ENCODE data around the gene HSPA12B.

The HSPA12B gene, protein sequence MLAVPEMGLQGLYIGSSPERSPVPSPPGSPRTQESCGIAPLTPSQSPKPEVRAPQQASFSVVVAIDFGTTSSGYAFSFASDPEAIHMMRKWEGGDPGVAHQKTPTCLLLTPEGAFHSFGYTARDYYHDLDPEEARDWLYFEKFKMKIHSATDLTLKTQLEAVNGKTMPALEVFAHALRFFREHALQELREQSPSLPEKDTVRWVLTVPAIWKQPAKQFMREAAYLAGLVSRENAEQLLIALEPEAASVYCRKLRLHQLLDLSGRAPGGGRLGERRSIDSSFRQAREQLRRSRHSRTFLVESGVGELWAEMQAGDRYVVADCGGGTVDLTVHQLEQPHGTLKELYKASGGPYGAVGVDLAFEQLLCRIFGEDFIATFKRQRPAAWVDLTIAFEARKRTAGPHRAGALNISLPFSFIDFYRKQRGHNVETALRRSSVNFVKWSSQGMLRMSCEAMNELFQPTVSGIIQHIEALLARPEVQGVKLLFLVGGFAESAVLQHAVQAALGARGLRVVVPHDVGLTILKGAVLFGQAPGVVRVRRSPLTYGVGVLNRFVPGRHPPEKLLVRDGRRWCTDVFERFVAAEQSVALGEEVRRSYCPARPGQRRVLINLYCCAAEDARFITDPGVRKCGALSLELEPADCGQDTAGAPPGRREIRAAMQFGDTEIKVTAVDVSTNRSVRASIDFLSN

DNA sequence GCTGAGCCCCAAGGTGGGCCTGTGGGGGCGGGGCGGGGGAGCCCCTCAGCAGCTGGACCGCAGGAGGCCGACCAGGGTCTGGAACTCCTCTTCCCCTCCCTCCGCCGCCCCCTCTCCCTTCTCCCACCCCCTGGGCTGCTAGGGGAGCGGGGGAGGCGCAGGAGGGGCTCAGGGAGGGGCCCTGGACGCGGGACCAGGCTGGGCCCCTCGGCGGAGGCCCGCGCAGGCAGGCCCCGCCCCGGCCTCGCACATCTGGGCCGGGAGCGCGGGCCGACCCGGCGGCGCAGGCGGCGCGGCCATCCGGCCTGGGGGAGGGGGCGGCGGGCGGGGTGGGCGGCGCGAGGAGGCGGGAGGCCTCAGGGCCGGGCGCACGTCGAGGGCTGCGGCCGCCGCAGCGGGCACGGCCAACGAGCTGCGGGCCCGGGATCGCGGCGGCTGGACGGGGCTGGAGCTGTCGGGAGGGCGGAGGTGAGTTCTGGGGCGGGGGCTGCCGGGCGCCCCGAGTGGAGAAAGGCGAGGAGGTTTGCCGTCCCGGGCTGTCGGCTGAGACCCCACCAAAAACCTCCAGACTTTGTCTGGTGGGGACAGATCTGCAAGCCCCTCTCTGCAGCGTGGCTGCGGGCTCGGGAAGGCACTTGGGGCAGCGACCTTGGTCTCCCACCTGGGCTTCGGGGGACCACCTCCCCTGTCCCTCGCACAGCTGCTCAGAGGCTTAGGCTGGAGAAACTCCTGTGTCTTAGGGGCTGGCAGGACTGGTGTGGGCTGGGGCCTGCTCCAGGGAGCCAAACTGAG lies at the start of gene HSPA12B:
TSS of gene HSPA12B (plus strand) at position 359 of the 792 bp plus-strand sequence. CDS start 5,990 bp downstream, outside the sequence.
- no peak for DNase-seq

DNA sequence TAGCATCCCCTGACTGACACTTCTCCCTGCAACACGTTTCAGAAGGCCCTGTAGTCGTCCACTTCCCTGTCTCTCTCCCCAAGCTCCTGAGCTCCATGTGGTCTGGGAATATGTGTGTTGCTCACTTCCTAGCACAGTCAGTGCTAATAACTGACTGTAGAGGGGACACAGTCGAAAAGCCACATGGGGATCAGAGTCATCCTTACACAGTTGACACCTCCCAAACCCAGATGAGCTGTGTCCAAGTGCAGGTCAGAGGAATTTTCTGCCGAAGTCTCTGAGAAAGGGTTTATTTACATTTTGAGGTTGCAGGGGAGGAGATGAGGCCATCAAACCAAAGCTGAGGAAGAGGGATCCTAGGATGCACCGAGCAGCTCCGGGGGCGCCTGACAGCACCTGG lies 47.1 kb upstream of the HSPA12B start:
- no peak for DNase-seq

DNA sequence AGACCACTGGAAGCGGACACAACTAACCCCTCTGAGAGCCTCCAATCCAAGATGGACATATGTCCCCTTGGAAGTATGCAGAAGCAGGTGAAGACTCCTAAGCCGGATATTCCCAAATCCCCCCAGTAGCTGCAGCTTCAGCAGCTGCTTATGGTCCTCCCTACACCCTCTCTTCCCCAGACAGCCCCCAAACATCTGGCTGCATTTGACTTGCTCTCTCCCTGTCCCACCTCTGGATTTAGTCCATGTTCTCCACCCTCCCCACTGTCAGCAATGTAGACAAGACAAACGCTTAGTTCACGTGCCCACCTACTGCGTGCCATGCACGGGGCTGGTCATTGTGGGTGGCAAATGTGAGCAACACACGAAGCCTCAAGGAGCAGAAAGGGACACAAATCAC lies 46.1 kb upstream of the HSPA12B start:
- no peak for DNase-seq

DNA sequence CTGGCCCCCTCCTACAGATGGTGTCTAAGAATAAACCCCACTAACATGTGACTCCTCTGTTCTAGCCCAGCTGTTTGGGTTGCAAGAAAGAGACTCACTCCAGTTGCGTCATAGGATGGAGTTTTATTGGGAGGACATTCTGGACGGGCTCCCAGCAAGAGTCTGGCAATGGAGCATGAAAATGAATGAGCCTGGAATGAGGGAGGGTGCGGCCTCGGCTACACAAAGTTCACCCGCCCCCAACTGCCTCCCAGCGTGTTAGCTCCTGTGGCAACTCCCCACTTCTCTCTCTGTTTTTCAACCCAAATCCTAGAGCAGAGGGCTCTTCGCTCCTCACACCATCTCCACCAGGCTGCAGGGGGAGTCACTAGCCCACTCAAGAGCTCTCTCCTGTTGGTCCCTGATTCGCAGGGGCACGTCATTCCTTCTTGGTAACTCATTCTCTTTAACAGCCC lies 45.6 kb upstream of the HSPA12B start:
- no peak for DNase-seq

DNA sequence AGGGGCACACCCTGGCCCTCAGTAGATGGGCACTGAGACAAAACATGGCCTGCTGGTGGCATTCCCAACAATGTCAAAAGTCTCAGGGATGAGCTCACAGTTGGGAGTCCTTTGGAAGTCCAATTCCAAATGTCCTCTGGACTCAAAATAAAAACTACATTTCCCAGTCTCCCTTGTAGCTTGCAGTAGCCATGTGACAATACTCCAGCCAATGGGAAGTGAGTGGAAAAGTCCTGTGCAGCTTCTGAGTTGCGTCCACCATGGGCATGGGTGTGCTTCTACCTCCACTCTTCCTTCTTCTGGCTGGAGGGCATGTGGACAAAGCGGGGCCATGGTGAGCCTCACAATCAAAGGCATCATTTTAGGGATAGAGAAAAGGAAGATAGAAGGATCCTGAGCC lies 44.8 kb upstream of the HSPA12B start:
- DNase-seq: no peak

DNA sequence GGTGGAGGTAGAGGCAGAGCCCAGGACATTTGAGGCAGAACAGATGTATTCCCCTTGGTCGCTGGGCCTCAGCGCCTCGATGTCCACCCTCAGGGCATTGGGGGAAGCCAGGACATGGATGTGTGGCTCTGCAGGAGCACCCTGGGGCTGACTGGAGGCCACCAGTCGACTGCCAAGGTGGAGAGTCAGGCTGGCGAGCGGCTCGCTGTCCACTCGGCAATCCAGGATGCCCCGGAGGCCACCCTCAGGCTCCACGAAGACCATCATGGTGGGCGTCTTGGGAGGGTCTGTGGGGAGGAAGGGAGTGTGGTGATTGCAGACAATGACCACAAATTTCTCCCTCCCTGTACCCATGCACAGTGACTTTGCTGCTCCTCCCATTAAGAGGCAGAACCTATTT lies 42.5 kb upstream of the HSPA12B start:
- no peak for DNase-seq

DNA sequence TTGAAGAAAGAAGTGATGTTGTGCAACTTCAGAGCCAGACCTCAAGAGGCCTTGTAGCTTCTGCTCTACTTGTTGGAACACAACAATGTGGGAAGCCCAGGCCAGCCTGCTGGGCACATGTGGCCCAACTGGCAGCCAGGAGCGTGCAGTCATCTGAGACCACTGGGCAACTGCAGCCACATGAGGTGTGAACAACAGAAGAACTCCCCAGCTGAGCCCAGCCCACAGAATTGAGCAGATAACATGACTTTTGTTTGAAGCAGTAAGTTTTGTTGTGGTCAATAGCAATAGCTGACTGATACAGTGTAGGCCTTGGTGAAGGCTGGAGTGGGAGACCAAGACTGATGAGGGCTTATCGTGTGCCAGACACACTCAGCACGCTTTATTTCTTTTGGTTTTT lies 42.1 kb upstream of the HSPA12B start:
- no peak for DNase-seq

DNA sequence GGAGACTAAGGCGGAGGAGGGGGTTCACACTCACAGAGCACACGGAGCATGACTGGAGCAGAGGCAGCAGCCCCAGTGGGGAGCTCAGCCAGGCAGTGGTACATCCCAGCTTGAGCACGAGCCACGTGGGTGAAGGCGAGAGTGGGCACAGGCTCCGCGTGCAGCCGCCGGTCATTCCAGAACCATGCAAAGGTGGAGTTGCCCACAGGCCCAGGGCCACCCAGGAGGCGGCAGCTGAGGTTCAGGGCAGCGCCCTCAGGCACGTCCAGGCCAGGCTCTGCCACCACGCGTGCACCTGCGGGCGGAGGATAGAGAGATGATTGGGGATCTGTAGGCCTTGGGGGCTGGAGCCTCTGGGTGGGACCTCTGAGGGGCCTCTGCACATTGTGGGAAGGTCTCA lies 41.2 kb upstream of the HSPA12B start:
- DNase-seq: no peak

DNA sequence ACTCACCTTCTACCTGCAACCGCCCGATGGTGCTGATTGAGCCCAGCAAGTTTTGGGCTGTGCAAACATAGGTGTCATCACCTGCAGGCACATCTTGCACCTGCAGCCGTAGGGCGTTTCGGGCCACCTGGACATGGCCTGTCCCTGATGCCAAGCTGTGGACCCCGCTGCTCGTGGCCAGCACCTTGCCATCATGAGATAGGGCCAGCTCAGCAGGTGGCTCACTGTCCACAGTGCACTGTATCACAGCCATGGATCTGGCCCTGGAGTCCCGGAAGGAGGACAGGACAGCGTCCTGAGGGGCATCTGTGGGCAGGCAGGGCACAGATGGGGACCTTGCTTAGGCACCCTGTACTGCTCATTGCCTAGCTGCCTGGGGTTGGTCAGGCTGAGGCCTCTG lies 40.6 kb upstream of the HSPA12B start:
- DNase-seq: no peak

DNA sequence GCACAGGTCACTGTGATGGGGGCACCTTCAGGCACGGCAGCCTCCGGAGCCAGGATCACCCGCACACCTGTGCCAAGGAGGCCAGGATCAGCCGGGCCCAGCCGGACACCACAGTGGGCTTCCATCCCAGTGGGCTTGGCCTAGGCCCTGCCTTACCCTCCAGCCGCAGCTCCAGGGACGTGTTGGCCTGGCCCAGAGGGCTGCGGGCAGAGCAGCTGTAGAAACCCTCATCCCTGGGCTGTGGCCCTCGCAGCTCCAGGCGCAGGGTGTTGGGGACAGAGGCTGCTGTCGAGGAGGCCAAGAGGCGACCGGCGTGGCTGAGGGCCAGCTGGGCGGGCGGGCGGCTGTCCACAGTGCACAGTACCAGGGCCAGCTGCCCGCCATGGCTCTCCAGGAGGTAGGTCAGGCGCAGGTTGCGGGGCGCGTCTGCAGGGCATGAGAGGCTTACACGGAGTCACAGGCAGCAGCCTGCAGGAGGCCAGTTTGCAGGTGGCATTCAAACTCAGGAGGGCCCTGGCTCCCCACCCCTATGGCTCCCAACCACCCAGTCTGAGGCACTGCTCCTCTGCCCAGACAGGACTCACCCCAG lies 39.7 kb upstream of the HSPA12B start:
- DNase-seq: no peak

DNA sequence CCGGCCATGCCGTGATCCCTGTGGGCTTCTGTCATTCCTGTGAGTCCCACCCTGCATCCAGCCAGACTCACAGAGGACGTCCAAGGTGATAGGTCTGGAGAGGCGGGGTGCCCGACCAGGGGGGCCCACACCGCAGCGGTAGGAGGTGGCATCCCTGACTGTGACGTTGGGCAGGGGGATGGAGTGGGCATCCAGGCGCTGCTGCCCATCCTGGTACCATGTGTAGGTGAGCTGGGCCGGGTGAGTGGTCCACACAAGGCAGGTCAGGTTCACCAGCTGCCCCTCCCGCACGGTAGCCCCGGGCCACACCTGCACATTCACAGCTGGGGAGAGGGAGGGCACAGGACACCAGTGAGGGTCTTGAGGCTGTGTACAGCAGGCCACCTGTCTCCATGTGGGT lies 39.1 kb upstream of the HSPA12B start:
- DNase-seq: no peak

DNA sequence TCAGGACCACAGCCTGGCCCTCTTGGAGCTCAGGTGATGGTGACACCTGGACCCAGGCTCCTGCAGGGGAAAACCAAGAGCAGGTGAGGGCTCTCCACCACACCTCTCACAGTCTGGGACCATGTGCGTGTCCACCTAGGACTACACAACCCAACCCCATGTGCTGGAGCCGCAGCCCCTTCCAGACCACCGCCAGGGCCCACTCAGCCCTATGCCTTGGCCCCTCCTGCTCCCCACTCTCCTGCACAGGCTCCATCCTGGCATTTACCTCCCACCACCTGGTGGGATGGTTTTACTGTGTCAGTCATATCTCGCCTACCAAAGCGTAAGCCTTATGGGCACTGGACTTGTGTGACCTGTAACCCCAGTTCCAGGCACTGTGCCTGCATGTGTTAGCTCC lies 37.6 kb upstream of the HSPA12B start:
- DNase-seq: no peak

DNA sequence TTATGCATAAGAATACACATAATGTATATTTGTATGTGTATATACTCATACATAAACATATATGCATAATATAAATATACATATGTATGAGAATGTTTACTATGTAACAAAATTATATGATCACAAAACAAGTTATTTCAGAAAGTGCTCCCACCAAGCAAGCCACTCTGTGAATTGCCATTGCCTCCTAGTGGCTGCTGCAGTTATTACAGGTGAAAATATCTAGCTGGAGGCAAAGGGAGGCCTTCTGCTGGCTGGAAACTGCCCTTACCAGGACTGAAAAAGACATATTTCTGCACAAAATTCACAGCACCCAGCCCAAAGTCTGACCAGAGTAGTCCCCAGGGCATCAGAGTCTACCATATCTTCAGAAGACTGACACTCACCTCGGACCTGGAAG lies 36.3 kb upstream of the HSPA12B start:
- no peak for DNase-seq

DNA sequence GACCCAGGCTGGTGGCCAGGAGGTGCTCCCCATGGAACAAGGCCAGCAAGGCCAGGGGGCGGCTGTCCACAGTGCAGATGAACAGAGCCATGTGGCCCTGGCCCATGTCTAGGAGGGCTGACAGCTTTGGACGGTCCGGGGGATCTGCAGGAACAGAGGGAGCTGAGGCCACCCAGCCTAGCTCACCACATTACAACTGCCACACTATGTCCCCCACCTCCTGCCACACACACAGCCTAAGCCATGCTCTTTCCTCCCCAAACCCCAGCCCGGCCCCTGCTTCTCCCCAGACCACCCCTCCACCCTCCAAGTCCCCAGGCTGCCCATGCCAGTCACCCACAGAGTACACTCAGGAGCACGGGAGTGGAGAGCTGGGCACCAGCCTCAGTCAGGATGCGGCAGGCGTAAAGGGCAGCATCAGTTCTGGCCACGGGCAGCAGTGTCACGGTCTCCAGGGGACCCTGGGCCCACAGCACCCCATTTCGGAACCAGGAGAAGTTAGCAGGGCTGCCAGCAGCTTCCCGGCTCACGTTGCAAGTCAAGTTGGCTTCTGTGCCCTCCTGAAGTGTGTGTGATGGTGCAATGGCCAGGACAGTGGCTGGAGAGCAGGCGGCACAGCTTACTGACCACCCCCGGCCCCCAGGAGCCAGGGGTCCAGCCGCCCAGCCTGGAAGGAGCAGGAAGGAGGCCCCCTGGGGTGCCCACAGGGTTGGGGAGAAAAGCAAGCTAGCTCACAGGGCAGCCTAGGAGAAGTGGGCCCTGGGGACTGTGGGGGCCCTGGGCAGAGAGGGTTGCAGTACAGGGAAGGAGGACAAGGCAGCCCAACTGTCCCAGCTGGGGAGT lies 35.5 kb upstream of the HSPA12B start:
- no peak for DNase-seq

DNA sequence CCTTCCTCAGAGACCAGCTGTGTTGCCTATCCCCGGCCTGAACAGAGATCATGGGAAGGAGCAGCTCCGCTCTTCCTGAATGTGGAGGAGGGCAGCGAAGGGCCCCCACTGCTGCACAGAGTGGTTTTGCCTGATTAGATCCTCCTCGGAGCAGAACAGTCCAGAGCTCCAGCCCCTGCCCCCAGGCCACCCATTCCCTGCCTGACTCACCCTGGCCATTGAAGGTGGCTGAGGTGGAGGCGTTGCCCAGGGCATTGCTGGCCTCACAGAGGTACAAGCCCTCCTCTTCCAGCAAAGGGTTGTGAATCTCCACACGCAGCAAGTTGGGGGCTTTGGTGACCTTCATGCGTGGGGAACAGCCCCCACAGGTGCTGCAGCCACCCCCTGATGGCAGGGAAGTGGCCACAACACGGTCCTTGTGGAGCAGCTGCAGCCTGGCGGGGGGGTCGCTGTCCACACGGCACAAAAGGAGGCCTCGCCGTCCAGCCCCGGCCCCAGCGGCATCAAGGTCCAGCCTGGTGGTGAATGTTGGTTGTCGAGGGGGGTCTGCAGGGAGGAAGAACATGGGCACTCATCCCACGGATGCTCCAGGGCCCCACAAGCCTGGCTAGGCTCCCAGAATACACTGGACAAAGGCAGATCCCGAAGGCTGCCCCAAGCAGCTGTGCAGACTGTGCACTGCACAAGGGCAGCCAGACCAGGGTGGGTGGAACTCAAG lies 34.7 kb upstream of the HSPA12B start:
- no peak for DNase-seq

DNA sequence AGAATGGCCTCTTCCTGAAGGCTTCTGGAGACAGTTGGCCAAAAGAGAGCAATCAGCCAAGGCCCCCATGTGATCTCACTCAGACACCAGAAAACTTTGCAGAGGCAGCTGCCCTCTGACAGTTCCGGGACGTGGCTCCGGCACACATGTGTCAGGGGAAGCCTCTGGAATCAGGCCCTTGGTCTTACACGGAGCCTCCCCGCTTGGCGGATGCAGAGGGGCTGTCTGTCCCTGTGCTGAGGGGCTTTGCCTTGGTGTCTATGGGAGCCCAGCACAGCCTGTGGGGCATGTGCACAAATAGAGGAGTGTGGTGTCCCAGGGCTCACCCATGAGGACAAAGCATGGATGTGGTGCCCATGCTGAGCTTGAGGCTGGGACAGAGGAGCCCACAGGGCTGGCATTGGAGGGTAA lies 33.9 kb upstream of the HSPA12B start:
- DNase-seq: no peak

DNA sequence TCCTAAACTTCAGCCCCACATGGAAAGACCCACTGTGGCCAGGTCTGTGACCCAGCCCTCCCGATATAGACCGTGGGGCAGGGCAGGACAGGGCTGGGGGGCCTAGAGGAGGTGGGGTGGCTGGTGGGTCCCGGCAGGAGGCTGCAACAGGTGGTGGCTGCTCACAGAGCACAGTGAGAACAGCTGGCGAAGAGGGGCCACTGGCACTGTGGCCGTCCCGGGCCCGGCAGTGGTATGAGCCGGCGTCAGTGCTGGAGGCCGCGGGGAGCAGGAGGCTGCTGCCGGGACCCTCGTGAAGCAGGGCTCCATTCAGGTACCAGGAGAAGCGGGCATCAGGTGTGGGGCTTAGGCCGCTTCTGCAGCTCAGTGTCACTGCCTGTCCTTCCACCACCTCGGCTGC lies 33.4 kb upstream of the HSPA12B start:
- no peak for DNase-seq

DNA sequence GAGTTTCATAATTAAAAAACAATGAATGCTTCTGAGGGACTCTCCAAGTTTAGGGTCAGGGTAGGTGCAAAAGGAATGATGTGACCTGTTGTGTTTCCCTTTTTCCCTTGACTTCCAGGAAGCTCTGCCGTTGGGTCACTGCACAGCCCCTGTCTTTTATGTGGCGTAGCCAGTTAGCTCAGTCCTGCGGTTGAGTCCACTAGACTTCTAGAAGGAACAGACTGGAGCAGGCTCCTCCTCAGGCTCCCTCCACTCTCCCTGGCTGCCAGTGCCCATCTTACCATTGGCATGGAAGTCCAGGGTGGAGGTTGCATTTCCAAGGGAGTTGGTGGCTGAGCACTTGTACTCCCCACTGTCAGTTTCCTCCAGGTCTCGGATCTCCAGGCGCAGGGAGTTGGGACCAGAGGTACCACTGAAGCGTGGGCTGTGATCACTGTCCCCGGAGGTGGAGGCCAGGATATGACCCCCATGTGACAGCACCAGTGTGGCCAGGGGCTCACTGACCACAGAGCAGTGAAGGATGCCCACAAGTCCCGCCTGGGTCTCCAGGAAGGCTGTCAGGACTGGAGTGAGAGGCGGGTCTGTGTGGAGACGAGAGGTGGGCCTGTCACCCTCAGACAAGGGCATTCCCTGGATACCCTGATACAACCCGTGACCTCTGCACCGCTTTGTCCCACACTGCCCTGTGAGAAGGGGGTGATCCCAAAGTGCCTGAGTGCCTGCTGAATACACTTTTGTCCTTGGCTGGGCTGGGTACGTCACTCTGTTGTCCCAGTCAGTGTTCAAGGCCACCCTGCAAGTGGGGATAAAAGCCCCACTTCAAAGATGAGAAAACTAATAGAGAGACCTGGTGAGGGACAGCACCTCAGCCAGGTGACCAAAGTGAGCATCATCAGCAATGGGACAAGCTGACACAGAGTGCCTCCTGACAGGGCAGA lies 31.2 kb upstream of the HSPA12B start:
- no peak for DNase-seq

DNA sequence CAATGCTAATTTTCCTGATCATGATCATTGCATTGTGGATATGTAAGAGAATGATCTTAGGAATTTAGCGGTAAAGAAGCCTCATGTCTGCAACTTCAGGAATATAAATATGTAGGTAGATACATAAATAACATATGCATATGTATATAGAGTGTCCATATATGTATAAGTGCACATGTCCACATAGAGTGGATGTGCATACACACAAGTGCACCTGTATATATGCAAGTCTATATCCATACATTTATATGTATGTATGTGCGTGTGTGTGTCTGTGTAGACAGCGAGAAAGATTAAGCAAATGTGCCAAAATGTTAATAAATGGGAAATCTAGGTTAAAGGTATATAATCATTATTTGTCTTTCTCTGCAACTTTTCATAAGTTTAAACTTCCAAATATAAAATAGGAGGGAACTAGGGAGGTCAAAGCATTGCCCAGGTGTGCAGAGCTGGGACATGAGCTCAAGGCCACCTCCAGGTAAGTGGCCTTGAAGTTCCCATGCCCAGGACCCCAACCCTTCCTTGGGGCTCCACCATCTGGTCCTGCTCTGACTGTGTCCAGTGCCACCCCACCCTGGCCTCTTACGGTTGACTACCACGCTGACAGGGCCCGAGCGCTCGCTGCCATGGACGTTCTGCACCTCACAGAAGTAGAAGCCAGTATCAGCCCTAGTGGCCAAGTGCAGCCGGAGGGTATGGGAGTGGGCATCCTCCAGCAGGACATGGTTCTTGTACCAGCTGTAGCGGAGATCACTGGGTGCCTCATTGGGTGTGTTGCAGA lies 29.7 kb upstream of the HSPA12B start:
- no peak for DNase-seq

DNA sequence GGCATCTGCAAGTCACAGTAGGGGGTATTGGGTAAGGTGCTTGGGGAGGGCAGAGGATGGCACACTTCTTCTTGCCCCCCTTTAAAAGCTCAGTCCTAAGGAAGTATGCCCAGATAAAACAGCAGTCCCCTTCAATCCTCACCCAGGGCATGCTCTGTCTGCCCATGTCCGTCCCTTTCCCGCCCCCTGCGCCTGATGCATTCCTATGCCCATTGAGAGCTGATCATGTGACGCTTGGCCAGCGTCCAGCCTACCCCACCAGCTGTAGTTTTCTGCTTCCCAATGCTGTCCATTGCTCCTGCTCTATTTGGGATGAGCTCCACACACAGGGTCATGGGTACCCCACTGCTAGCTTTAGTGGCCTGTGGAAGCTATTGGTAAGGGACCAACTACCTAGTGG lies 28.4 kb upstream of the HSPA12B start:
- no peak for DNase-seq
